Measurements from ENCODE around the gene EPN2. TPM values are rescaled to one million over a fixed set of nuclear protein-coding genes. Genes with fewer than 3 reads are reported as not detected.

EPN2 gene
- total RNA-seq, 1 donor: 18.1 TPM

GRCh38 chr17:19286751-19287341 is 49.7 kb downstream of the EPN2 start:
- peaks cover 3% of the 10 kb centered on the region for H3K36me3 ChIP-seq (ENCODE audit: insufficient read depth, low read length)
- no peak for DNase-seq (ENCODE audit: insufficient read length, low spot score, missing footprints)
- H4K20me1 ChIP-seq (ENCODE audit: insufficient read depth, low read length): peaks cover 75% of the 10 kb centered on the region
- H3K79me2 ChIP-seq (ENCODE audit: insufficient read depth, low read length): peaks cover 77% of the 10 kb centered on the region
- H3K4me1 ChIP-seq (ENCODE audit: insufficient read depth, low read length): no peaks in the 10 kb centered on the region
- H3K4me3 ChIP-seq (ENCODE audit: insufficient read depth, low read length): no peak overlapping the region
- no peak overlapping the region for H3K4me2 ChIP-seq (ENCODE audit: insufficient read depth, low read length)
- H3K27ac ChIP-seq (ENCODE audit: low read depth, low read length): no peak overlapping the region
- no peak for TF ChIP-seq CTCF (IDR thresholded peaks at IDR 0.05; ENCODE audit: extremely low read depth, low read depth, low read length)
- no peak overlapping the region for H2AFZ ChIP-seq (ENCODE audit: low read length)
- no peaks in the 10 kb centered on the region for H3K27me3 ChIP-seq (ENCODE audit: insufficient read depth, low read length)
- no peaks in the 10 kb centered on the region for H3K9me3 ChIP-seq (ENCODE audit: low read depth, low read length)

GRCh38 chr17:19287651-19288050 is 50.5 kb downstream of the EPN2 start:
- TF ChIP-seq CTCF (IDR thresholded peaks at IDR 0.05; ENCODE audit: extremely low read depth, low read depth, low read length): no peak
- Histone ChIP-seq H3K4me1 (ENCODE audit: insufficient read depth, low read length) (no peaks in the 10 kb centered on the region), H3K4me2 (ENCODE audit: insufficient read depth, low read length) (no peak overlapping the region), H3K27me3 (ENCODE audit: insufficient read depth, low read length) (no peaks in the 10 kb centered on the region), H3K79me2 (ENCODE audit: insufficient read depth, low read length) (peaks cover 83% of the 10 kb centered on the region), H2AFZ (ENCODE audit: low read length) (no peak overlapping the region), H3K36me3 (ENCODE audit: insufficient read depth, low read length) (peaks cover 2% of the 10 kb centered on the region), H3K27ac (ENCODE audit: low read depth, low read length) (no peak overlapping the region), H3K9me3 (ENCODE audit: low read depth, low read length) (no peaks in the 10 kb centered on the region), H3K4me3 (ENCODE audit: insufficient read depth, low read length) (no peak overlapping the region), H4K20me1 (ENCODE audit: insufficient read depth, low read length) (peaks cover 79% of the 10 kb centered on the region)
- peak; percentile 79 for DNase-seq (ENCODE audit: insufficient read length, low spot score, missing footprints)

- Histone ChIP-seq H3K36me3 (ENCODE audit: insufficient read depth, low read length) (no peaks in the 10 kb centered on the region), H3K27me3 (ENCODE audit: insufficient read depth, low read length) (no peaks in the 10 kb centered on the region), H3K27ac (ENCODE audit: low read depth, low read length) (no peak overlapping the region), H3K4me3 (ENCODE audit: insufficient read depth, low read length) (no peak overlapping the region), H3K4me2 (ENCODE audit: insufficient read depth, low read length) (no peak overlapping the region), H2AFZ (ENCODE audit: low read length) (no peak overlapping the region), H3K4me1 (ENCODE audit: insufficient read depth, low read length) (no peaks in the 10 kb centered on the region), H4K20me1 (ENCODE audit: insufficient read depth, low read length) (peaks cover 71% of the 10 kb centered on the region), H3K79me2 (ENCODE audit: insufficient read depth, low read length) (peaks cover 78% of the 10 kb centered on the region), H3K9me3 (ENCODE audit: low read depth, low read length) (no peaks in the 10 kb centered on the region)
- TF ChIP-seq CTCF (IDR thresholded peaks at IDR 0.05; ENCODE audit: extremely low read depth, low read depth, low read length): no peak
- peak; percentile 38 for DNase-seq (ENCODE audit: insufficient read length, low spot score, missing footprints)
These were observed 51.3 kb downstream of the EPN2 start for GRCh38 chr17:19288453-19288852.

GRCh38 chr17:19290066-19290705 is 53.0 kb downstream of the EPN2 start:
- DNase-seq (ENCODE audit: insufficient read length, low spot score, missing footprints): peak; percentile 59
- Histone ChIP-seq H3K4me3 (ENCODE audit: insufficient read depth, low read length) (no peak overlapping the region), H3K9me3 (ENCODE audit: low read depth, low read length) (no peaks in the 10 kb centered on the region), H3K27ac (ENCODE audit: low read depth, low read length) (no peak overlapping the region), H3K79me2 (ENCODE audit: insufficient read depth, low read length) (peaks cover 65% of the 10 kb centered on the region), H3K4me1 (ENCODE audit: insufficient read depth, low read length) (no peaks in the 10 kb centered on the region), H3K36me3 (ENCODE audit: insufficient read depth, low read length) (no peaks in the 10 kb centered on the region), H3K4me2 (ENCODE audit: insufficient read depth, low read length) (no peak overlapping the region), H3K27me3 (ENCODE audit: insufficient read depth, low read length) (no peaks in the 10 kb centered on the region), H2AFZ (ENCODE audit: low read length) (no peak overlapping the region), H4K20me1 (ENCODE audit: insufficient read depth, low read length) (peaks cover 59% of the 10 kb centered on the region)
- no peak for TF ChIP-seq CTCF (IDR thresholded peaks at IDR 0.05; ENCODE audit: extremely low read depth, low read depth, low read length)

Data from osteoblast (primary cell).